Middle frontal gyrus (tissue), 1 donor: ENCODE results near the gene TMEM132E.

Experiments used
- DNase-seq: peaks from one replicate; pipeline ENCODE4 v3.0.0-alpha.2; 2015; ENCODE audit warnings: low spot score; ENCODE audit errors: extremely low spot score

TMEM132E gene

GRCh38 chr17:34596920-34597319, 17.5 kb downstream of the TMEM132E start:
- DNase-seq: no peak

GRCh38 chr17:34598161-34598776, 18.9 kb downstream of the TMEM132E start:
- peak; percentile 62 for DNase-seq

- DNase-seq: no peak
Observed at GRCh38 chr17:34601416-34601815, 22.0 kb downstream of the TMEM132E start.

DNA sequence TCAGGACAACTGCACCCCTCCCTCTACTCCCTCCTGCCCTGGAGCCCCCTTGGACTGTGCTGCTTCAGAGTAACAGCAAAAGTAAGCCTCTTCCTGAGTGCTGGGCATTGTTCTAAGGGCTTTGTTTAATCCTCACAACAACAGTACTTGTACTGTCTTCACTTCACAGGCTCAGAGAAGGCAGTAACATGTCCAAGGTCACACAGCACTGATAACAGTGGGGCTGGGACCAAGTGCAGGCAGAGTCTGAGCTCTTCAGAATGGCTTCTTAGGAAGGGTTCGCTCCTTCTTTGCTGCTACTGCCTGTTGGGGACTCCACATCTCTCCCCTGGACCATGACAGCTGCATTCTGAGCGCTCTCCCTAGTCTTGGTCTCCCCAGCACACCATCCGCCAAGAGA, 24.6 kb downstream of the TMEM132E start:
- no peak for DNase-seq

- DNase-seq: no peak
Observed at GRCh38 chr17:34606763-34607162, 27.4 kb downstream of the TMEM132E start.

GRCh38 chr17:34607917-34608316, 28.5 kb downstream of the TMEM132E start:
- DNase-seq: no peak

DNA sequence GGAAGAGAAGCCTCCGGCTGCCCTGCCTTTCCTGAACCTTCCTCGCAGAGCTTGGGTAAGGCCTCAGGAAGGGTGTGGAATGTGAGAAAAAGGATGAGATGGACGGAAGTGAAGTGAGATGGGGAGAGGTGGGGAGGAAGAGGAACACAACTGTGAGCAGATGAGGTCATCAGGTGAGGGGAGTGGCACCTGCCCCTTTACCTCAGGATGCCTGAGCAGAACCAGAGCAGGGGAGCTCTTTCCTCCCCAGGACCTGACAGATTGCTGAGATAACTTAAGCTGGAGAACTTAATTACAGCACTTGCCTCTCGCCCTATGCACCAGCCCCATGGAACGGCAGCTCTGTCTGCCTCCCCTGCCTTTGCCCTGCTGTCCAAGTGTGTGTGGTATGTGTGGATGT, 29.8 kb downstream of the TMEM132E start:
- DNase-seq: no peak

- no peak for DNase-seq
Observed at GRCh38 chr17:34610039-34610438, 30.7 kb downstream of the TMEM132E start.

DNA sequence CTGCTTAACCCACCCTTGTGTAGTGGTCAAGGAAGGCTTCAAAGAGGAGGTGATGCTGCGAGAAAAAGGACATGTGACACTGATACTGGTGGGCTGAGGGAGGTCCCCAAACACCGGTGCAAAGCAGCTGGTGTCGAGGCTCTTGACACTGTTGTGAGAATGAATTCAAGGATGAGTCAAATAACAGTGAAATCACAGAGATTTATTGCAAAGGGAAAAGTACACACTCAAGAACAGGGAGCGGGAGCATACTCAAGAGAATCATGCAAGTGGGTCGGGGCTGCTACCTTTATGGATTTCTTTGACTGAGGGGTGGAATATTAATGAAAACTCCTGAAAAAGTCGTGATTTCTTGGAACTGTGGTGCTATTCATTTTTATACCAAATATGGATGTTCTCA, 31.1 kb downstream of the TMEM132E start:
- DNase-seq: no peak

GRCh38 chr17:34613064-34614019, 34.0 kb downstream of the TMEM132E start:
- no peak for DNase-seq

DNA sequence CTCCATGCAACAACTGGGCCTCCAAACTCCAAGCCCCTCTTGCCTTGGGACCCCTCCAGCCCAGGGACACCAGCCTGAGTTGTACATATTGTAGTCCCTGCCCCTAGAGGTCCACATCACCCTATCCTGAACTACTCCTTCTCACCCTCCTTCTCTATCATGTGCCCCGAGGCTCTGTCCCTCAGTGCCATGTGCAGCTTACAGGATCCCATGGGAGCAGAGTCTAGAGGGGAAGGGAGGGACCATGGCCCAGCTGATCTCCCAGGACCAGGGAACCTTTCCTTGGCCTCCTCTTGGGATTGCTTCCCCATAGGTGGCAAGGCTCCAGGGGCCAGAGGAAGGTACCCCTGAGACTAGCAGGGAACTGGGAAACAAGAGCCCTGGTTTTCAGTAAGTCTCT, 35.3 kb downstream of the TMEM132E start:
- DNase-seq: no peak

- DNase-seq: no peak
Observed at GRCh38 chr17:34615326-34615725, 35.9 kb downstream of the TMEM132E start.

DNA sequence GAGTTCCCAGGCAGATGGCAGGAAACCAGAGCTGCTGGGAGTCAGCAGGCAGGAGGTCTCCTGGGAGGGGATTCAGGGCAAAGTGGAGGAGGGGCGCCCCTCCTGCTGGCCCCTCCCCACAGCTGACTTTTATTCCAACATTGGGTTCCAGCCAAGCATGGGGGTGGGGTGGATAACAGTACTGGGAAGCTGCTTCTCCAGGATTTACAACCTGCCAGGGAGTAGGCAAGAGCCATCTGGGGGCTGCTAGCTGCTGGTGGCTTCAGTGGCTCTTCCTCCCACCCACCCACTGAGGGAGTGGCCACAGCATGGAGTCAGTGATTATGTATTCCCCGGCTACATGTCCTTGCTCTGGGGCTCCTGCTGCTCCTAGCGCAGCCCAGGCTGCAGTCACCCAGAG, 36.8 kb downstream of the TMEM132E start:
- DNase-seq: no peak

DNA sequence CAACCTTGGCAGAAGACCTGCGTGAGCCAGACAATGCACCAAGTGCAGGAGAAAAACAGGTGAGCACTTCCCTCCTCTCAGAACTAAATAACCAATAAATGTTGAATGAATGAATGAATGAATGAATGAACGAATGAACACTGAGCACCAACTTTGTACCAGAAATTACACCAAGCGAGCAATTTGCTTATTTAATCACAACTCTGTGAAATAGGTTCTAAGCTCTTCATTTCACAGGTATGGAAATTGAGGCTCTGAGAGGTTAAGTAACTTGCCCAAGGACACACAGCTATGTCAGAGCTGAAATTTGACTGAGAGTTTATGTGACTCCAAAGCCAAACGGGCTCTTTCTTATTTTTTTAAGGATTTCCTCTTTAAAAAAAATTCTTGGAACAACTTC, 38.0 kb downstream of the TMEM132E start:
- DNase-seq: no peak

- no peak for DNase-seq
Observed at GRCh38 chr17:34619687-34620217, 40.4 kb downstream of the TMEM132E start.

- DNase-seq: no peak
Observed at GRCh38 chr17:34620458-34620857, 41.1 kb downstream of the TMEM132E start.

DNA sequence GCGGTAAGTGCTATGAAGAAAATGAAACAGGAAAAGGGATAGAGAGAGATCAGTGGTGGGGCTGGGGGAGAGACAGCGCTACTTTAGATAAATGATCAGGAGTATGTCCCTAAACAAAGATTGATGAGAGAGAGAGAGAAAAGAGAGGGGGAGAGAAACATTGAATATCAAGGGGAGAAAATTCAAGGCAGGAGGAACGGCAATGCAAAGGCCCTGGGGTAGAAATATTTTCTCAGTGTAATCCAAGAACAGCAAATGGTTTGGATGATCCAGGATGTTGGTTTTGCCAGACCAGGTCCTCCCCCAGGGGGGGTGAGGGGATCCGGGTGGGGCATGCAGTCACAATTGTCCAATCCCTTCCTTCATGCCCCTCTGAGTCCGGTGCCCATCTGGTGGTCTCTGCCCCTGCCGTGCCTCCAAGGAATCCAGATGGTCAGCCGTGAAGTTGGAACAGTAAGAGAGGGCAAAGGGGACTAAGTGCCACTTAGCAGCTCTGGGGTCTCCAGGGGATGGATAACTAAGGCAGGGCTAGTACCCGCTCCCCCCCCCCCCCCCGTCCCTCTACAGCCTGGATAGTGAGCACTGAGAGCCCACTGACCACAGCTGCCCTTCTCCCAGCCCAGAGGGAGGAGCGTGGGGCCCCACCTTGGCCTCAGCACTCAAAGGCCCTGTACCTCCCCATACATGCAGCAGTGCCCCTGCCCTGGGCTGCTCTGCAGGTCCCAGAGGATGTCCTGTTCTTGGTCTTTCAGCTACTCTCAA, 43.7 kb downstream of the TMEM132E start:
- DNase-seq: no peak

GRCh38 chr17:34623856-34624766, 44.7 kb downstream of the TMEM132E start:
- no peak for DNase-seq

GRCh38 chr17:34624767-34625383, 45.5 kb downstream of the TMEM132E start:
- DNase-seq: no peak

DNA sequence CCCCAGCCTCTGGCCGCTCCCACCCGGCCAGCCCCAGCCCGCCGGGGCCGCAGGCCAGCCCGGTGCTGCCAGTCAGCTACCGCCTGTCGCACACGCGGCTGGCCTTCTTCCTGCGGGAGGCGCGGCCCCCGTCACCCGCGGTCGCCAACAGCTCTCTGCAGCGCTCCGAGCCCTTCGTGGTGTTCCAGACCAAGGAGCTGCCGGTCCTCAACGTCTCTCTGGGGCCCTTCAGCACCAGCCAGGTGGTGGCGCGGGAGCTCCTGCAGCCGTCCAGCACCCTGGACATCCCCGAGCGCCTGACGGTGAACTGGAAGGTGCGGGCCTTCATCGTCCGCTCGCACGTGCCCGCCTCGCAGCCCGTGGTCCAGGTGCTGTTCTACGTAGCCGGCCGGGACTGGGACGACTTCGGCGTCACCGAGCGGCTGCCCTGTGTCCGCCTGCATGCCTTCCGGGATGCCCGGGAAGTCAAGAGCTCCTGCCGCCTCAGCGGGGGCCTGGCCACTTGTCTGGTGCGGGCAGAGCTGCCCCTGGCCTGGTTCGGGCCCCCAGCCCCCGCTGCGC, 46.8 kb downstream of the TMEM132E start:
- no peak for DNase-seq
